CD4-positive, alpha-beta T cell treated with Interleukin-17A for 1 hour (primary cell): ENCODE measurements around the gene CIRBP.
"Not testable (repeated sequence)": the region's sequence is repeated elsewhere in the genome, so short reads cannot be mapped to it uniquely, and the experiment has no call there.

Experiments used
- DNase-seq: peaks from one replicate; pipeline ENCODE4 v3.0.0-alpha.2; 2020

Gene CIRBP

DNA sequence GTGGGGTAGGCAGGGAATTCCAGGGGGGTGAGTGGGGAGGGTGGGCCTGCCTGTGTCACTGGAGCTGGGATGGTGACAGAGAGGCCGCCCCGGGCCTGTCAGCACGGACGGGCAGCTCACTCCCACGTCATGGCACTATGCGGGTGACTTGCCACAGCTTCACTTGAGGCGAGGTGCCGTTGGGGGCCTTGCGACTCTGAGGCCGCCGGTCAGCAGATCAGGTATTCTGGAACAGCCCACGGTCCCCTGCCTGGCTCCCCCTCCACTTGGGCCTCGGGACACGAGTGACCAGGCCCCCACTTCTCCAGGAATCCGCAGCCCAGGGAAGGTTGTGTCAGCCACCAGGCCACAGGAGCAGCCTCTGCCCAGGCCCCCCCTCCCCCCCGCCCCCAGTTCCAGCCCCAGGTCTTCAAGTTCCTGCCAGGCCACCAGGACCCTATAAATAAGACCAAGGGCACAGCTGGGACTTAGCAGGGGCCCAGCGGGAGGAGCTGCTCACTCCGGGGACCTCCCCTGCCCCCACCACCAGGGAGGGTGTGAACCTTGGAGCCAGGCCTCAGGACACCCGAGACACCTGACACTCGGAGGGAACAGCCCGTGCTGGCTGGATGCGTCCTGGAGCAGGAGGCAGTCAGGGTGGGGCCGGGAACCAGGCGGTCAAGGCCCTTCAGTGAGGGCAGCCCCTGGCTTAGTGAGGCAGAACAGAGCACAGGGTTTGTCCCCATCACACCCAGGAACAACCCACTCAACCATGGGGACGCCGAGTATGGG lies 23.5 kb upstream of the CIRBP start:
- DNase-seq = no peak

DNA sequence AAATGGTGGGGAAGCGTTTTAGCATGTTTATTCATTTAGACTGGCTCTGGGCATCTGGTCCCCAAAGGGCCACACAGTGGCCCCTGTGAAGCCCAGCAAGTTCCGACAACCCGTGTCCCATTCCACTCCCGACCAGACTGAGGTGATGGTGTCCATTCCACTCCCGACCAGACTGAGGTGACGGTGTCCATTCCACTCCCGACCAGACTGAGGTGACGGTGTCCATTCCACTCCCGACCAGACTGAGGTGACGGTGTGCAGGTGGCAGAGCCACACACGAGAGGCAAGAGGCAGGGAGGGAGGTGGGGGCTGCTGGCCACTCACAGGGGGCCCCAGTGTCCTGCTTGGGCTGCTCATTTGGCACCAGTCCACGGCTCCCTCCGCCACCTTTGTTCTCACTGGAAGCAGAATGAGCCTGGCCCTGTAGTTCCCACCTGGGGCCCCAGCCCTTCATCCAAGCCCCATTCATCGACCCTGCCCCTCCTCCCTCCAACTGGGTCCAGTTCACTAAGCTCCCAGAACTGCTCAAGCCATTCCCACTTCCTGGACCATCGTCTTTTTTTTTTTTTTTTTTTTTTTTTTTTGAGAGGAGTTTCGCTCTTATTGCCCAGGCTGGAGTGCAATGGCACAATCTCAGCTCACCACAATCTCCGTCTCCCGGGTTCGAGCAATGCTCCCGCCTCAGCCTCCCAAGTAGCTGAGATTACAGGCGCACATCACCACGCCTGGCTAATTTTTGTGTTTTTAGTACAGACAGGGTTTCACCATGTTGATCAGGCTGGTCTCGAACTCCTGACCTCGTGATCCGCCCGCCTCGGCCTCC lies 22.7 kb upstream of the CIRBP start:
- DNase-seq = not testable (repeated sequence)

DNA sequence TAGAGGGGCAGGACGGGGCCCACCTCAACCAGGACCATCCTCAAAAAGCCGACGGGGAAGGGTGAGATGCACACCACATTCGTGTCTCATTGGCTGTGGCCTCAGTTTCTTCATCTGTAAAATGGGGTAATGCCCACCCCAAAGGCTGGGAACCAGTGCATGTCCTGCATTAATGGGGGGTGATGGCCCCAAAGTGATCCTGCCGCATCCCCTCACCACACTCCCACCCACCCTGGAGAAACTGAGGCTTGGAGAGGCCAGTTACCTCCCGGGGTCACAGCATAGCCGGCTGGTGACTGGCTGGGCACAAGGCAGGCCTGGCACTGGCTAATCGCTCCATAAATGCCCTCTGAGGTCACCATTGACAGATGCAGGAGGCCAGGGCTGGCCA lies 21.4 kb upstream of the CIRBP start:
- no peak for DNase-seq

DNA sequence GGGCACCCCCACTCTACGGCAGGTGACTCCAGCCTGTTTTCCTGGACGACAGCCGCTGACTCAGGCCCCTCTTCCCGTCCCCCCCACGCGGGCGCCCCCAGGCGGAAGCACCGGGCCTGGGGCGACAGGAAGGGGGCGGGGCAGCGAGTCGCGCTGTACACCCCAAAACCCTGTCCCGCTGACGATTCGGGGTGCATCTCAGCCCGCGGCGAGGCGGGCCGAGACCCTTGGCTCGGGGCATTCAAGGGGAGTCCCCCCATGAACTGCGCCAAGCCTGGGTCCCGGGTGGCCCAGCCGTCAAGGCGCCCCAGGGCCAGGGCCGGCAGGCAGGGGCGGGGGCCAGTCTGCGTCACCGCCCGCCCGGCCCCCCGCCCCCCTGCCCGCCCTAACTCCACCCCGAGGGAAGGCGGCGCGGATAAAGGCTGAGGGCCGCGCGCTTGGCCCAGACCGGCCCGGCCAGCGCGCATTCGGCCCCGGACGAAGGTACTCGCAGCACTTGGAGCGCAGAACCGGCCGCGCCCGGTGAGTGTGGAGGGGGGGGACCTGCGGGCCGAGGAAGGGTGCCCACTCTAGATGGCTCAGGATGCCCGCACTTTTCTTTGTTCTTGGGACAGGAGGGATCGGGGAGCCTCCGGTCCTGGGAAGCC lies 20.9 kb upstream of the CIRBP start, which contains the start of gene MIDN:
Gene MIDN (plus strand): TSS at position 445 of the 647 bp plus-strand sequence. CDS start 1,714 bp downstream, outside the sequence.
- DNase-seq = peak; percentile 81

DNA sequence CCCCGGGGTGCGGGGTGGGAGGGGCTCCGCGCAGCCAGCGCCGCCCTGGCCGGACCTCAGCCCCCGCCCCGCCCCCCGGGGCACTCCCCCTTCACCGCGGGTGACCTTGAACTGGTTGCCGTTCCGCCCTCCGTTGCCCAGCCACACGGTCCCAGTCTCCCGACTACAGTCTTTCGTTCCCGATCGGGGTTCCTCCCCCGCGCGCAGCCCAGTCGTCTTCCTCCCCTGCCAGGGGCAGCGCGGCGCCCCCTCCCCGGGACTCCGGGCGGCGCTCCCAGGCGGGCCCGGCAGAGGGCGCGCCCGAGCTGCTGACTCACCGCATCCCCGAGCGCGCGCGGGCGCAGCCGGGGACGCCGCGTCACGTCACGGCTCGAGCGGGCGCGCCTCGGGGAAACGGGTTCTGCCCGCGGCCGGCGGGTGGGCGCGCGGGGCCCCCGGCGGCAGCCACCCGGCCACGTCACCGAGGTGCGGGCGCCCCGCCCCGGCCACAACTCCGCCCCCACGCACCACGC lies 20.3 kb upstream of the CIRBP start:
- DNase-seq = no peak

DNA sequence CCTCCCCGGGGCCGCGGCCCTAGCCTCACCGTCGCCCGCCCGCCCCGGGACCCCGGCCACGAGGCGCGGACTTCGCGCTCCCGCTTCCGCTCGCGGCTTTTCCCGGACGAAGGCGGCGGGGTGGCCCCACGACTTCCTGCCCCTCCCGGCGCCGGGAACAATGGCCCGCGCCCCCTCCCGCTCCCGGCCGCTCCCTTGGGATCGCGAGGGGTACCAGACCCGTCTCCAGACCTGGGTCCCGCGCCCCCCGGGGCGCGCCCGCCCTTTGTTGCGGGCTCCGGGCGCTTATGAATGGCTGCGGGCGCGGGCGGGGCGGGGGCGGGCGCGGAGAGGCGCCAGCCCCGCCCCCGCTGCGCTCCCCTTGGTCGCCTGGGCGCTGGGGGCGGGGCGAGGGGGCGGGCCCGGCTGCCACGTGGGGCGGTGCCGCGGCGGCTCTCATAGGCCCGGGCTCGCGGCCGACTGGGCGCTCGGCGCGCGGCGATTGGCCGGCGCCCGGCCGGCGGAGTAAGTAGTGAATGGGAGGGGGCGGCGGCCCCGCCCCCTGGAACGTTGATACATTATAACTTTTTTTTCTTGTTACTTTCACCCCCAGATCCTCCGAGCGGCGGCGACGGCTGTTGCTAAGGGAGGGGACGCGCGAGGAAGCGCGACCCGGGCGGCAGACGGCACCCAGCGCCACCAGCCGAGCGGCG lies 19.7 kb upstream of the CIRBP start:
- DNase-seq = peak; percentile 94

DNA sequence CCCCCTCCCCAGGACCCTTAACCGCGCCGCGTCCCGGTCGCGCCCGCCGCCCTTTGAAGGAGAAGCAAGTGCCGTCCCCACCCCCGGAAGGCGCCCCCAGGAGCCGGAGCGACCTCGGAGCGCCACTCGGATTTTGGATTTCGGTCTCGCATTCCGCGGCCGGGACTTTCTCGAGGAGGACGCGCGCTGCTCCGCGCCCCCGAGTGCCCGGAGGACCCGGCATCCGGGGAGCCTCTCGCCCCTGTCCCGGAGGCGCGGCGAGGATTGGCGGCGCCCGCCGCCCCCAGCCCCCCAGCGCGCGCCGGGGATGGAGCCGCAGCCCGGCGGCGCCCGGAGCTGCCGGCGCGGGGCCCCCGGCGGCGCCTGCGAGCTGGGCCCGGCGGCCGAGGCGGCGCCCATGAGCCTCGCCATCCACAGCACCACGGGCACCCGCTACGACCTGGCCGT lies 19.1 kb upstream of the CIRBP start:
- DNase-seq = no peak

DNA sequence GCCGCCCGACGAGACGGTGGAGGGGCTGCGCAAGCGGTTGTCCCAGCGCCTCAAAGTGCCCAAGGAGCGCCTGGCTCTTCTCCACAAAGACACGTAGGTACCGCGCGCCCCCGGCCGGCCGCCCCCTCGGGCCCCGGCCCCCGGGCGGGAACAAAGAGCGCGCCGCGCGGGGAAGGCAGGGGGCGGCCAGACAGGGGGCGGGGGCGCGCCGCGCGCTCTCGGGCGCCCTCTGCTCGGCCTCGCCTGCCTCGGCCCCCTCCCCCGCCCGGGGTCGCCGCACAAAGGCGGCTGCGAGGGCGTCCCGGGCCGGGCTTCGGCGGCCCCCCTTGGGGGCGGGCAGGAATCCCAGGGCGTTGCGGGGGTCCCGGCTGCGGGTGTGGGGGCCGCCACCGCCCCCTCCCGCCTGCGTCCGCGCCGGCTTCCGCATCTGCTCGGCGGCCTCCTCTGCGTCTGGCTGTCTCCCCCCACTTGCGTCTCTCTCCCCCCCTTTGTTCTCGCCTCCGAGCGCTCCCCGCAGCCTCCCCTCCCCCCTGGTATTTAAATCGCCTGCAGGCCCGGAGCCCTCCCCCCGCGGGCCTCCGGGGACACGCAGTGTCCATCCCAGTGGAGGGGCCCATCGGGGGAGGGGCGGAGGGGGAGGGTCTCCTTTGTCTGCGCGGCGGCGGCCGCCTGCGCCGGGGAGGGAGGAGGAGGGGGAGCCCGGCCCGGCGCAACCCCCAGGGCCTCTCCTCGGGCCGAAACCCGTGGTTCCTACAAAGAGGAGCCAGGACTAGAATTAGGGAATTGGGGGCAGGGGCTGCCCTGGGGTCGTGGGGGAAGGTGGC lies 18.5 kb upstream of the CIRBP start:
- peak; percentile 71 for DNase-seq

DNA sequence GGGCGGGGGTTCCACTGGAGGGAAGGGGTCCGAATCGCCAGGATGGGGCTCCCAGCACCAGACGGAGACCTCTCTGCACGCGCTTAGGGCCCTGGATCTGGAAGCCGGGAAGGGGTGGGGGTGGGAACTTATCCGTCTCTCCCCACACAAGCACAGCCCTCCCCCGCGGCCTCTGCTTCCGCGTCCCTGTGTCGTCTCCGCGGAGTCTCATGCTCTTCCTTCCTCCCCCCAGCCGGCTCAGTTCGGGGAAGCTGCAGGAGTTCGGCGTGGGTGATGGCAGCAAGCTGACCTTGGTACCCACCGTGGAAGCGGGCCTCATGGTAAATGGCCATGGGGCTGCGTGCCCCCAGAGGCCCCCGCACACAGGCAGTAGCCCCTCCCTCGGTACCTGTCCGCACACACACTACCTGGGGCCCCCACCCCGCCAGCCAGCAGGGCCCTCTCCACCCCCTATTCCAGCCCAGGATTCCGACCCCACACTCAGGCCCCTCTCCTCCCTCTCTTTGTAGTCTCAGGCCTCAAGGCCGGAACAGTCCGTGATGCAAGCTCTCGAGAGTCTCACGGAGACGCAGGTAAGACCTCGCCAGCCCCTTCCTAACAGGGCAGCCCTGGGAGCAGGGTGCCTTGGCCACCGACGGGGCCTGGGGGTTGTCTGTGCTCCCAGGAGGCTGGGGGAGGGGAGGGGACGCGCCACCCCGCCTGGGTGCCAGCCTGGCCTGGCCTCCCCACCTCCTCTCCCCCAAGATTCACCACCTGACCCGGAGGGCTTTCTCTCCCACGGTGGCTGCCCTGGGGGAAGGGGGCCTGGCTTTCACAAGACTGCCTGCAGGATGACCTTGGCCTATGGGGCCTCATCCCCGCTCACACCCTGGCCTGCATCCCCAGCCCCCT lies 17.6 kb upstream of the CIRBP start:
- peak; percentile 67 for DNase-seq

DNA sequence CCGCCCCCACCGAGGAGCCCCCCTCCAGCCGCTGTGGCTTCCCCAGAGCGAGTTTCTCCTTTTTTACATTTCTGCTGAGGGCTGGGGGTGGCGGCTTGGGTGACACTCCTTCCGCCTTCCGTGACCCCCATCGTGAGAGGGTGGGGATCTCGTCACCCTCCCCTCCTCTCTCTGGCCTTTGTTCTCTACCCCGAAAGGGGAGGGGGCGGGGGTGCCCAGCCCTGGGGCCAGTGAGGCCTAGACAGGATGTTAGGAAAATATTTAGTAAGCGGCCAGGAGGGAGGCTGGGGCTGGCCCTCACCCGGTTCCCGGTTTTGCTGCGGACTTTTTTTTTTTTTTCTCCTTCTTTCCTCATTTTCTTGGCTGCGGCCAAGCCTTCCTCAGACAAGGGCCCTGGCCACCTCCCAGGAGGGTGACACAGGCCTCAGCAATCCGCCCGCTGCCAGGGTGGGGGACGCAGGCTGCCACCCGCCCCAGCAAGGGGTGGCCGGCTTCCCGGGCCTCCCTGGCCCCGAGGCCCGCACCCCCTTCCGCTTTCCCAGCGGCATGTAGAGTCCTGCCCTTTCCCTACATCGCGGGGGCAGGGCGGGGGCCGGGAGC lies 16.8 kb upstream of the CIRBP start:
- peak; percentile 86 for DNase-seq

DNA sequence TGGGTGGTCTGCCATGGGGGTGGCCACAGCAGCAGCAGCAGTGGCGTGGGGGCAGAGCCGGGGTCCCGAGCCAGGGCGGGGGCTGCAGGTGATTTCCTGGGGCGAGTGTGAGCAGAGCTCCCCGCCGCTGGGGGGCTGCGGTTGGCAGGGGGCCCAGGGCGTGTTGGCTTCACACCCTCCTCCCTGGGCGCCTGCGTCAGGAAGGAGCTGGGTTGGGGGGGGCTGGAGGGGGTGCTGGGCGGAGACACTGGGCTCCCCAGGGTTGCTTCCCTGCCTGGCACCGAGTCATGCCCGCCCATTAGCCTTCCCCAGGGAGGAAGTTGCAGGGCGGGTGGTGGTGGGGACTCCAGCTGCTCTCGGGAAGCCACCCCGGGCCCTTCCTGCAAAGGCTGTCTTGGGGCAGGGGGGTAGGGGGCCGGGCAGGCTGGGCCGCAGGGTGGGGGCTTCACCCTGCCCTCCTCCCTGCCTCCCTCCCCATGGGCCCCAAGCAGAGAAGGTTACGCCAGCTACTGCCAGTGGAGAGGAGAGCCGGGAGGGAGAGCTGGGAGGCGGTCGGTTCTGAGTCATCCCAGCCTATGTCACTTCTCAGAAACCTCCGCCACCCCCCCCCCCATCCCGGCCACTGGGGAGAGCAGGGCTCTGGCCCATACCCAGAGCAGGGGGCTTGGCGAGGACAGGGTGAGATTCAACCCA lies 16.2 kb upstream of the CIRBP start:
- DNase-seq = peak; percentile 85

DNA sequence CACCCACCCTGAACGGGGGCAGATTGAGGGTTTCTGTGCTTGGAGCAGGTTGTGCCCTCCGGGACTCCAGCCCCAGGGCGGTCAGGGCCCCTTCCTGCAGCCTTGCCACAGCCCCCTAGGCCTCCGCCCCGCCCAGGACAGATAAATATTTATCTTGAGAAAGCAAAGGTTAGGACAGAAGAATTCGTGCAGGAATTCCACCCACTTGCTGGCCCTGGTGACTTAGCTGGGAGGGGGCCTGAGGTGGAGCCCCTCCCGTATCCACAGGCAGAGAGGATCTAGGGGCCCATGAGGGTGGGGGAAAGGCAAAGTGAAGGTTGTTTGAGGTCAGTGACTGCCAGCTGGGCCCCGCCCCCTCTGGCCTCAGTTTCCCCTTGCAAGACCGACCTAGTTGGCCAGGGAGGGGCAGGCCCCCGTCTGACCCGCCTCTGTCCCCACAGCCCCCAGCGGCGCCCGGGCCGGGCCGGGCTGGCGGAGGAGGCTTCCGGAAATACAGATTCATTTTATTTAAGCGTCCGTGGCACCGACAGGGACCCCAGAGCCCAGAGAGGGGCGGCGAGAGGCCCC lies 15.5 kb upstream of the CIRBP start:
- no peak for DNase-seq

DNA sequence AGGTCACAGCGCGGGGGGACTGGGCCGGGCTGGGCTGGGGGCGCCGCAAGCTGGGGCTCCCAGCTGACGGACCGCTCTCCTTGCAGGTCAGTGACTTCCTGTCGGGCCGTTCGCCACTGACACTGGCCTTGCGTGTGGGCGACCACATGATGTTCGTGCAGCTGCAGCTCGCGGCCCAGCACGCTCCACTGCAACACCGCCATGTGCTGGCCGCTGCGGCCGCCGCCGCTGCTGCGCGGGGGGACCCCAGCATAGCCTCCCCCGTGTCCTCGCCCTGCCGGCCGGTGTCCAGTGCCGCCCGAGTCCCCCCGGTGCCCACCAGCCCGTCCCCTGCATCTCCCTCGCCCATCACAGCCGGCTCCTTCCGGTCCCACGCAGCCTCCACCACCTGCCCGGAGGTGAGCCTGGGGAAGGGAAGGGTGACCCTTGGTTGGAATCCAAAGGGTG lies 15.0 kb upstream of the CIRBP start:
- no peak for DNase-seq

DNA sequence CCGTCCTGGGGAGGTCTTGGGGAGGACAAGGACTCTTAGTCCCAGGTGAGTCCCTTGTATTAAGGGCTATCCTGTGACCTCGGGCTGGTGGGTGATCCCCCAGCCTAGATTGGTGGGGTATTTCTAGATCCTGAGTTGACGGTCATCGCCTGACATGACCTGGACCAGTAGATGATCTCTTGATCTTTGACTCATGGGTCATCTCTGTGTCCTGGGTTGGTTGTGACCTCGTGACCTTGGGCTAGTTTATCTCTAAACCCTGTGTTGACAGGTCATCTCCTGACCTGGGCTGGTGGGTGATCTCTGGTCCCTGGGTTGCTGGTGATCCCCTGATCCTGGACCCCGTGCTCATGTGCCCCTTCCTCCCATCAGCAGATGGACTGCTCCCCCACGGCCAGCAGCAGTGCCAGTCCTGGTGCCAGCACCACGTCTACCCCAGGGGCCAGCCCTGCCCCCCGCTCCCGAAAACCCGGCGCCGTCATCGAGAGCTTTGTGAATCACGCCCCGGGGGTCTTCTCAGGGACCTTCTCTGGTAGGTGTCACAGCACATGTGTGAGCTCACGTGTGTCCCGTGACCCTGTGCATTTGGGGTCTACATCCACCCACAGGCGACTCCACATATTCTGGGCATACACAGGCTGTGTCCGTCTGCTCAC lies 14.5 kb upstream of the CIRBP start:
- DNase-seq = no peak

DNA sequence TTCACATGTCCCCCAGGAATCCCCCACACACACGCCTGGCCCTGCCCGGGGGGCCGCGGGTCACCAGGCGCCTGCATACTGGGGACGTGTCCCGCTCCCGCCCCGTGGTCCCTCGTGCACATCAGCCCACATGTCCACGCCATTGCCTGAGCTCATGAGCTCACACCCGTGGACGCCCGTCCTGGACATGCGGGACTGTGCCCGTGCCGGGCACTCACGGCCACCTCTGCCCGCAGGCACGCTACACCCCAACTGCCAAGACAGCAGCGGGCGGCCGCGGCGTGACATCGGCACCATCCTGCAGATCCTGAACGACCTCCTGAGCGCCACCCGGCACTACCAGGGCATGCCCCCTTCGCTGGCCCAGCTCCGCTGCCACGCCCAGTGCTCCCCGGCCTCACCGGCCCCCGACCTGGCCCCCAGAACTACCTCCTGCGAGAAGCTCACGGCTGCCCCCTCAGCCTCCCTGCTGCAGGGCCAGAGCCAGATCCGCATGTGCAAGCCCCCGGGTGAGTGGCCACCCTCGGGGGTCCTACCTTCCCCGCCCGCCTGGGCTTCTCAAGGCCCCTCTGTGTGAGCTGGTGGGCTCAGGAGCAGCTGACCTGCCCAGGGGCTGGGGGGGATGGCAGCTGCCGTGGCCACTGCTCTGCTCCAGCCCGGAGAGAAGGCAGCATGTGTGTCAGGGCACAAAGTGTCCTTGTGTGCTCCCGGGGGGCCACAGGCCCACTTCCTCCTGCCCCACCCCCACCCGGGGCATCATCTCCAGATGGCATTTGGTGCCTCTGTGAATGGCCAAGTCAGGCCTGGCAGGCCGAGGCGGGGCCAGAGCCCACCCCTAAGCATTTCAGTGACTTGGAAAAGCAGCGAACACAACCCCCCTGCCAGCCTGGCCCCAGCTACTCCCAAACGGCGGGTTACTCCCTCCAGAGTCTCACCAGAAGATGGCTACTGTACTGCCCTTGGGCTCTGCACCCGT lies 13.7 kb upstream of the CIRBP start:
- no peak for DNase-seq

DNA sequence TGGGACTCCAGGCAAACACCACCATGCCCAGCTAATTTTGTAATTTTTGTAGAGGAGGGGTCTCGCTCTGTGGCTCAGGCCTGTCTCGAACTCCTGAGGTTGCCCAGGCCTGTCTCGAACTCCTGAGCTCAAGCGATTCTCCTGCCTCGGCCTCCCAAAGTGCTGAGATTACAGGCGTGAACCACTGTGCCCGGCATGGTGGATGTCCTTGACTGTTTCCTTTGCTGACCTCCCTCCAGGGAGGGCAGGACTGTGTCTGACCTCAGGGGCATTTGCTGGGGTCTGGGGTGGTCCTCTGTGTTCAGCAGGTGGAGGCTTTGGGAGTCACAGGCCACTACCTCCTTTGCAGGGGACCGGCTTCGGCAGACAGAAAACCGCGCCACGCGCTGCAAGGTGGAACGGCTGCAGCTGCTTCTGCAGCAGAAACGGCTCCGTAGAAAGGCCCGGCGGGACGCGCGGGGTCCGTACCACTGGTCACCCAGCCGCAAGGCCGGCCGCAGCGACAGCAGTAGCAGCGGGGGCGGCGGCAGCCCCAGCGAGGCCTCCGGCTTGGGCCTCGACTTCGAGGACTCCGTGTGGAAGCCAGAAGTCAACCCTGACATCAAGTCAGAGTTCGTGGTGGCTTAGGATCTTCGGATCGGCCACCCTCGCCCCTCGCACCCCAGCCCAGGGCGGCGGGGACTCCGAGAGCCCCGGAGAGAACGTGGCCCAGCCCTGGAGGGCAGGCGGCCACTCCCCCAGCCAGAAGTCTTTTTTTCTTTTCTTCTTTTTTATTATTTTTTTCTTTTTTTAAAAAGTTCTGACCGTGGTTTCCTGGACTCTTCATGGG lies 12.3 kb upstream of the CIRBP start:
- DNase-seq = no peak
